HFF-Myc (cell line): ENCODE results near the gene CACNA2D4.

ENCODE experiments used
- DNase-seq: peaks from one replicate; pipeline ENCODE4 v3.0.0-alpha.2; 2011; ENCODE audit warnings: low read depth; ENCODE audit errors: extremely low read depth
- H3K4me3 ChIP-seq: replicated peaks from 2 replicates; pipeline ENCODE4 v1.5.1; 2011; ENCODE audit warnings: low read depth, mild to moderate bottlenecking, control low read depth, low read length
- TF ChIP-seq, protein P1 (sequence below): IDR thresholded peaks from 2 replicates; pipeline ENCODE4 v1.5.1; 2012; ENCODE audit warnings: mild to moderate bottlenecking, low read depth, low read length, control low read depth; ENCODE audit errors: missing control alignments

The CACNA2D4 gene

DNA sequence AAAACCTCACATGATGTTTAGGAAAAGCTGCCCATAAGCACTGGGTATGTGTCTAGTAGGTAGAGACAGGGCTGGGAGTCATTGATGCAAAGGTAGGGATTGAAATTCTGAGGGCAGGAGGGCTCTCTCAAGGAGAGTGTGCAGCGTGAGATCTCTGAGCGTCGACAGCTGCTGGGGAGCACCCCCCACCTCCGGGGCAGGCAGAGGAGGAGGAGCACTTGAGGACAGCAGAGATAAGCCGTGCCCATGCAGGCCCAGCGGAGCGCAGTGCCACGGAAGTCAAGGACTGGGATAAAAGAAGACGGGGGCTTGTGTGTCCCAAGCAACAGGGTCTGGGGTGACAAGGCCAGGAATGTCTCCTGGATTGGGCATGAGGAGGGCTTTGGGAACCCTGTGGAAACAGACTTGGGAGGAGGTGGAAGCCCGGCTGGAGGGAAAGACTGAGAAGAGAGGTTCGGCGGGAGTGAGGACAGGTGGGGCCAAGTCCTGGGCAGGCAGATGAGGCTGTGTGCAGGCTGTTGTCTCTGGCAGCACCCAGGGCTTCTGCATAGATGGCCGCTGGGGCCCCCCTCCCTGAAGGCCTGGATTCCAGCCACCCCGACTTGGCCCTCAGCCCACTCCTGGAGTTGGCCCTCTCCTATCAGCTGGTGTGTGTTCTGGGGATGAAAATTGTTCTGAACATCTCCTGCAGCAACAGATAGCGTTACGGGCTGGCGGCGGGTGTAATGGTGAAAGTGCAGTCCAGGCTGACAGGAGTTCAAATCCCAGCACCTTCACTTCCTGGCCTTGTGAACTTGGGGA is 1.9 kb downstream of the CACNA2D4 start:
- no peak overlapping the region for H3K4me3 ChIP-seq
- TF ChIP-seq, protein P1, sequence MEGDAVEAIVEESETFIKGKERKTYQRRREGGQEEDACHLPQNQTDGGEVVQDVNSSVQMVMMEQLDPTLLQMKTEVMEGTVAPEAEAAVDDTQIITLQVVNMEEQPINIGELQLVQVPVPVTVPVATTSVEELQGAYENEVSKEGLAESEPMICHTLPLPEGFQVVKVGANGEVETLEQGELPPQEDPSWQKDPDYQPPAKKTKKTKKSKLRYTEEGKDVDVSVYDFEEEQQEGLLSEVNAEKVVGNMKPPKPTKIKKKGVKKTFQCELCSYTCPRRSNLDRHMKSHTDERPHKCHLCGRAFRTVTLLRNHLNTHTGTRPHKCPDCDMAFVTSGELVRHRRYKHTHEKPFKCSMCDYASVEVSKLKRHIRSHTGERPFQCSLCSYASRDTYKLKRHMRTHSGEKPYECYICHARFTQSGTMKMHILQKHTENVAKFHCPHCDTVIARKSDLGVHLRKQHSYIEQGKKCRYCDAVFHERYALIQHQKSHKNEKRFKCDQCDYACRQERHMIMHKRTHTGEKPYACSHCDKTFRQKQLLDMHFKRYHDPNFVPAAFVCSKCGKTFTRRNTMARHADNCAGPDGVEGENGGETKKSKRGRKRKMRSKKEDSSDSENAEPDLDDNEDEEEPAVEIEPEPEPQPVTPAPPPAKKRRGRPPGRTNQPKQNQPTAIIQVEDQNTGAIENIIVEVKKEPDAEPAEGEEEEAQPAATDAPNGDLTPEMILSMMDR: no peak
- no peak for DNase-seq

DNA sequence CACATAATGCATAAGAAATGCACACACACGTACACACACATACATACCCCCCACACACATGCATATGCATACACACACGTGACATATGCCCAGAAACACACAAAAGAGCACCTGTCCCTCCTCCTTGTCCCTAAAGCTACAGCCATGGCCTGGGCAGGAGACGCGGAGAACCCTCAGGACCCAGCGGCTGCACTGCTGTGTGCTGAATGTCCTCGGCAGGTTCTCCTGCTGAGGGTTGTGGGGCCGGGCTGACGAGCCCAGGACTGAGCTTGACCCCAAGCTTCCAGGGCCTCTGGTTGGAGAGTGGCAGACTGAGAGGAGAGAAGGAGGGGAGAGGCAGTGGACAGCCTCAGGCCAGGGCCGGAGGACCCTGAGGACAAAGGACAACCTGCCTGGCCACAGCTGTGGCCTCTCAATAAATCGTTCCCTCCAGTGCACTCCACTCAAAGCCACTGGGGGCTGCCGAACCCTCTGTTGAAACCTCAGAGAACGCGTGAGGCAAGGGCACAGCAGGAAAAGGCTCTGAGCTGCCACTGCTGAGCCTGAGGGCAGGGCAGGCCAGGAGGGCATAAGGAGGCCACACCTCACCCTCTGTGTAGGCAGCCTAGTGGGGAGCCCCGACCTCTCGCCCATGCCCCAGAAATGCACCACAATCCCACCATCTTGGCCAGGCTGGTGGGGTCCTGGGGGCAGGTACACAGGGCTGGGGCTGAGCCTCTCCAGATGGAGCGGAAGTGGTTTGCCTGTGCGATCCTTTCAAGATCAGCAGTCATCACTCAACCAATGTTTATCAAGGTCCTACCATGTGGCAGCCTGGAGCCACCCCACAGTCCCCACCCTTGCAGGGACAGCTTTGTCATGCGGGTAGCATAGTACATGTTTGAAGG is 3.1 kb downstream of the CACNA2D4 start:
- DNase-seq: no peak
- H3K4me3 ChIP-seq: no peak overlapping the region
- TF ChIP-seq, protein P1: no peak

GRCh38 chr12:1914114-1914911 is 4.1 kb downstream of the CACNA2D4 start:
- TF ChIP-seq, protein P1: no peak
- H3K4me3 ChIP-seq: no peak overlapping the region
- DNase-seq: no peak

GRCh38 chr12:1913377-1914113 is 4.9 kb downstream of the CACNA2D4 start:
- H3K4me3 ChIP-seq: no peak overlapping the region
- TF ChIP-seq, protein P1: no peak
- DNase-seq: no peak

DNA sequence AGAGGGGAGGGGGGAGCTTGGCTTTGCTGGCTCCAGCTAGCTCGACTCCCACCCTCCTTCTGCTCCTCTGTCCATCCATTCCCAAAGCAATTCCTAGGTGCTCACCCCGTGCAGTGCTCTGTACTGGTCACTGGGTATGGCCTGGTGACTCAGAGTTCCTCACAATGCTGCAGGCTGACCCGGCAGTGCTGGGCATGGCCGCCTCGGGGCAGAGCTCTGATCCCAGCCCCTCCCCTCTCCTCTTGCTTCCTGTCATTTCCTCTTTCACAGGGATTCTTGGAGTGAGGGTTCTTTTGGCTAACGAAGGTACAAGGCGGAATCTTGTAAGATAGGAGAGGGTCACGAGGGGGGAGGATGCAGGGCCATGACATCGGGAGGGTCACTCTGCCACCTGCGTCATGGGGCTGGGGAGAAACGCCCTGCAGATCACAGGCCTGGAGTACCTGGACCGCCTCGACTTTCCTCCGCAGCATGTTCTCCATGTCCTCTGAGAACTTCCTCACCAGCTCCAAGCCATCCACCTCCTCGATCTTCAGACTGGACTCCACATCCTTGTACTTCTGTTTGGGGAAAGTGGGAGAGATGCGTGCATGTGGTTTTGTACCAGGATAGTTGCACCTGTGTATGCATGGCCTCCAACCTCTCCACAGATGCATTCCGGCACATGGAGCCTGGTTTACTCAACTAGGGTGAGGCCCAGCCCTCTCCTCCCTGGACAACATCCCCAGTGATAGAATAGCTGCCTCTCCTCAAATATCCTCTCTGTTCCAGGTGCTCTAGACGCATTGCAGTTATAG is 5.7 kb downstream of the CACNA2D4 start:
- H3K4me3 ChIP-seq: no peak overlapping the region
- TF ChIP-seq, protein P1: no peak

More for the DNA sequence above, 5.7 kb downstream of the CACNA2D4 start:
- no peak for DNase-seq
